Brain microvascular endothelial cell (primary cell): ENCODE measurements around the gene CAMK1D.

Experiments used
- DNase-seq: peaks from one replicate; pipeline ENCODE4 v3.0.0-alpha.2; 2020
- H3K27ac ChIP-seq: fragments of 250-450 bp; sonication (Bioruptor Pico); 2 replicates; pipeline ENCODE4 v1.5.1; 2020; ENCODE audit warnings: mild to moderate bottlenecking, moderate library complexity
- H3K27me3 ChIP-seq: fragments of 250-450 bp; sonication (Bioruptor Pico); replicated peaks from 2 replicates; pipeline ENCODE4 v1.5.1; 2020; ENCODE audit warnings: mild to moderate bottlenecking
- H3K36me3 ChIP-seq: fragments of 250-450 bp; sonication (Bioruptor Pico); replicated peaks from 2 replicates; pipeline ENCODE4 v1.5.1; 2020; ENCODE audit warnings: mild to moderate bottlenecking
- H3K4me3 ChIP-seq: 2 replicates; pipeline ENCODE4 v1.5.1; 2011; ENCODE audit warnings: low read depth, mild to moderate bottlenecking, control low read depth, low read length, moderate library complexity
- CTCF ChIP-seq: IDR thresholded peaks from 2 replicates; pipeline ENCODE4 v1.5.1; 2011; ENCODE audit warnings: low read depth, mild to moderate bottlenecking, moderate library complexity, low read length, control low read depth, inconsistent platforms; ENCODE audit errors: missing control alignments
- in situ Hi-C: cut with HindIII; loops from 2 replicates; pipeline ENCODE4 v1.10.0; 2017; ENCODE audit warnings: low sequenced_read_pairs, low pct_ligation_motif_present

Gene CAMK1D

DNA sequence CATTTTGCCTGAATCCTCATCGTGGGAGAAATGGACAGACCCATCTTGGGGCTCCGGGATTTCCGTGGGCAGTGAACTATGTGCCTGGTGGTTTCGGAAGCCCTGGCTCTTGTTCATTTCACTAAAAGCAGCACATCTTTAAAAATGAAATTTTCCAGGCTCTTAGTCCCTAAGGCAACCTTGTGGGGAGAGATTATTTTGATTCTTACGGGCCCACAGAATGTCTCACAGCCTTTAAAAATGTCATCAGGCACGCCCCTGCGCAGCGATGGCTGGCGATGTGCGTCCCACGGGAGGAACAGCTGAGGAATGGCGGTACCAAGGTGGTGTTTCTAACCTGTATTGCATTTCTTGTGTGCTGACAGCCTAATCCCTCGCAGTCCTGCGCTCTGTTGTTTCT is 462.5 kb downstream of the CAMK1D start:
- Histone ChIP-seq H3K4me3 (no peak overlapping the region), H3K27ac (no peak overlapping the region), H3K36me3 (peaks cover 2% of the 10 kb centered on the region), H3K27me3 (no peaks in the 10 kb centered on the region)
- no peak for TF ChIP-seq CTCF
- in situ Hi-C loops = no loop called here
- no peak for DNase-seq

DNA sequence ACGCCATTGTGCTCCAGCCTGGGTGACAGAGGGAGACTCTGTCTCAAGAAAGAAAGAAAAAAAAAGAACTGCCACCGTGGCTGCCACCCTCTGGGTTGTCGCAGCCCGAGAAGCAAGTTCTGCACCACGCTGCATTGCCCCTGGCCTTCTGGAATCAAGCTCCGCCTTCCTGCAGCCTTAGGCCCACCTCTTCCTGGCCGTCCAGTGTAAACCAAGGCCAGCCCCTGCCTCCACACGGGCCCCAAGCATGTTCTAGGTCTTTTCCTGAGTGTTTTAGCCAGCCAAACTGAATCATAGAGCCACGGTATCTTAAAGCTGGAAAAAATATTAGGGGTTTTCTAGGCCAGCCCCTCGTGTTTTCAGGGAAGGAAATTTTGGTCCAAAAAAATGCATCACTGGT is 463.2 kb downstream of the CAMK1D start:
- no peak for DNase-seq
- Histone ChIP-seq H3K36me3 (peaks cover 2% of the 10 kb centered on the region), H3K27me3 (no peaks in the 10 kb centered on the region), H3K27ac (no peak overlapping the region), H3K4me3 (no peak overlapping the region)
- in situ Hi-C loops = no loop called here
- no peak for TF ChIP-seq CTCF

- TF ChIP-seq CTCF = no peak
- no peak for DNase-seq
- Histone ChIP-seq H3K27ac (no peak overlapping the region), H3K27me3 (no peaks in the 10 kb centered on the region), H3K4me3 (no peak overlapping the region), H3K36me3 (peaks cover 2% of the 10 kb centered on the region)
- in situ Hi-C loops = no loop called here
Measured at GRCh38 chr10:12814166-12814565, 464.8 kb downstream of the CAMK1D start.

- no peak for TF ChIP-seq CTCF
- in situ Hi-C loops = no loop called here
- H3K27ac ChIP-seq = no peak overlapping the region
- no peak overlapping the region for H3K4me3 ChIP-seq
- peaks cover 1% of the 10 kb centered on the region for H3K36me3 ChIP-seq
- no peaks in the 10 kb centered on the region for H3K27me3 ChIP-seq
- DNase-seq = no peak
Measured at GRCh38 chr10:12819071-12819470, 469.7 kb downstream of the CAMK1D start.

- in situ Hi-C loops = no loop called here
- no peaks in the 10 kb centered on the region for H3K27me3 ChIP-seq
Measured at GRCh38 chr10:12819656-12820055, 470.3 kb downstream of the CAMK1D start.

More at GRCh38 chr10:12819656-12820055, 470.3 kb downstream of the CAMK1D start:
- DNase-seq = no peak
- H3K36me3 ChIP-seq = no peaks in the 10 kb centered on the region
- H3K27ac ChIP-seq = no peak overlapping the region
- no peak for TF ChIP-seq CTCF
- no peak overlapping the region for H3K4me3 ChIP-seq
